Forelimb muscle (tissue), 1 donor: ENCODE measurements around the gene CPSF4. TPM values are rescaled to one million over a fixed set of nuclear protein-coding genes. Genes with fewer than 3 reads are reported as not detected.
A peak's percentile ranks its signal among the peaks of the same experiment; 100 is the strongest.
"Not testable (repeated sequence)": the region's sequence is repeated elsewhere in the genome, so short reads cannot be mapped to it uniquely, and the experiment has no call there.

ENCODE experiments used
- DNase-seq: peaks from one replicate; pipeline ENCODE4 v3.0.0-alpha.2; 2013; ENCODE audit warnings: low read depth
- polyA plus RNA-seq: library from polyadenylated mRNA; unstranded; fragments of 120-200 nt; gene quantifications from one replicate; pipeline ENCODE4 v1.2.1, GENCODE V29; 2013; ENCODE audit not compliant: insufficient read length

CPSF4 gene
- polyA plus RNA-seq, 1 donor = 38.6 TPM

DNA sequence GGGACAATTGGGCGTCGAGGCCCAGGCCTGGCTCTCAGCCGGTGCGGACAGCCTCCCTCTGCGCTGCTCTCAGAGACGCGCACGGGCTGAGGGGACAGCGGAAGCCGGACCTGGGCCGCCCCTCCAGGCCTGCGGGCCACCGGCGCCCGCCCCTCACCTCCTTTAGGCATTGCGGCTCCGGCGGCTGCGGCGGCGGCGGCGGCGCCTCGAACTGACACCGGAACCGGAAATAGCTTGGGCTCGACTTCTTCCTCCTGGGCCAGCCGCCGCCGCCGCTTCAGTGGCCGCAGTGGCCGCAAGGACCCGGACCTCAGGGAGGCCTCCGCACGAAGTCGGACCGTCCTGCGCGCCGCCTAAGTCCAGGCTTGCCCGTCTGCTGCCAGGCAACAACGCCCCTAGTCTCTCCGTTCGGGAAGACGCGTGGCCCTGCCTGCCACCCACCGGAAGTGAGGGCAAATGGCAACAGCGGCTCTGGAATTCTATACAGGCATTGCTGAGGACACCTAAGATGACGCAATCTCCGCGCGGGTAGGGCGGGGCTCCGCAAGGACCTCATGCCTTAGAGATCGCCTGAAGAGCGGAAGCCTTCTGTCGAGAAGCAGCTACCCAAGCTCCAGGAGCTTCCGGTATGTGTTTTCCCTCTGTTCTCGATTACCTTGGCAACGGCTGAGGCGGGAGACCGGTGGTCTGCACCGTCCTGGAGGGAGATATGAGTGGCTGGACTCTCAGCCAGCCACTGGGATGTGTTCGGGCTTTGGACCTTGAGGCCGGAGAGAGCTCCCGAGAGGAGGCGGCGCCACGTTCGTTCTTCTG, 30.2 kb upstream of the CPSF4 start, which contains the start of the genes BUD31 and PDAP1:
Gene BUD31, plus strand, starts transcription at position 591 of the 813 bp plus-strand sequence. CDS start 2,124 bp downstream, outside the sequence.
Gene PDAP1, minus strand, starts transcription at position 219 of the 813 bp plus-strand sequence. Its CDS starts 49 bp downstream, at position 170.
- peak; percentile 82 for DNase-seq

DNA sequence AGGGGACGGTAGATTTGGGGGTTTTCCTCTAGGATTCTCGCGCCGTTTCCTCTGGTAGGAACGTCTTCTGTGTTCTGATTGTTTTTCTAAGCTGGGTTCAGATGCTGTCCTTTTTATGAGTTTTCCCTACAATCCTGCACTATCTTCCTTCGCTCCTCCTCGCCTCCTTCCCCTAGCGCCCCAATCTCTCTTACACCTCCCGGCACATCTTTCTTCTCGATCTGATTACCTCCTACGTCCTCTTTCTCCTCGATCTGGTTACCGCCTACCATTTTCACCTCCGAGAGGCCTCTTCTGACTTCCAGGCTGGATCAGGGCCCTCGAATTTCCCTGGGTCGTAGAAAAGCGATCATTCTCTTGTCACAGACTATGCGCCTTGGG, 29.6 kb upstream of the CPSF4 start:
- no peak for DNase-seq

DNA sequence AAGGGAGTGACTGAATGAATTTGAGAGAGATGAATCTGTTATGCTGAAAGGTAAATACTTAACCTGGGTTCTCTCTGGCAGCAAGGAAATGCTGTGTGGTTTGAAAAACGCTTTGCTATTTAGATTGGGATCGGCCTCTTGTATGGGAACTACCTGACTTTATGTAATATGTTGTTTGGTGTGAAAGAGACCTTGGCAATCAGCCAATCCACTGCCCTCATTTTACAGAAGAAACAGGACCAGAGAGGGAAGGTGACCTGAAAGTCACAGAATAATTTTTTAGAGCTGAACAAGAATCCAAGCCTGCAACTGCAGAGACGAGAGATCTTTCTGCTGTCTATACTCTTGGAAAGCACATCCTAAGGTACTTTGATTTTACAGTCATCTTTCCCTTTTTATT, 28.9 kb upstream of the CPSF4 start:
- no peak for DNase-seq

DNA sequence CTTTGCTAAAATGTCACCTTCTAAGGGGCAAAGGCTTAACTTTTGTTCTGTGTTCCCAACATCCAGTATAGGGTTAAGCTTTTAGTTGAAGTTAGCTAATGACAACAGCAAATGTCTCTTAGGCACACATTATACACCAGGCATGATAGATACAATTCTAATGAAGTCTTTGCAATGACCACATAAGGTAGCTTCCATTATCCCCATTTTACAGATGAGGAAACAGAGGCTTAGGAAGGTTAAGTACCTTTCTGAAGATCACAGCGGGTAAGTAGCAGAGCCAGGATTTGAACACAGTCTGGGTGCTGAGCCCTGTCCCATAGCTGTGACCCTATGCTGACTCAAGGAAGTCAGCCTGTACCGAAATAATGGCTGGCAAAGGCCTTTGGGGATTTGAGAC, 28.1 kb upstream of the CPSF4 start:
- no peak for DNase-seq

DNA sequence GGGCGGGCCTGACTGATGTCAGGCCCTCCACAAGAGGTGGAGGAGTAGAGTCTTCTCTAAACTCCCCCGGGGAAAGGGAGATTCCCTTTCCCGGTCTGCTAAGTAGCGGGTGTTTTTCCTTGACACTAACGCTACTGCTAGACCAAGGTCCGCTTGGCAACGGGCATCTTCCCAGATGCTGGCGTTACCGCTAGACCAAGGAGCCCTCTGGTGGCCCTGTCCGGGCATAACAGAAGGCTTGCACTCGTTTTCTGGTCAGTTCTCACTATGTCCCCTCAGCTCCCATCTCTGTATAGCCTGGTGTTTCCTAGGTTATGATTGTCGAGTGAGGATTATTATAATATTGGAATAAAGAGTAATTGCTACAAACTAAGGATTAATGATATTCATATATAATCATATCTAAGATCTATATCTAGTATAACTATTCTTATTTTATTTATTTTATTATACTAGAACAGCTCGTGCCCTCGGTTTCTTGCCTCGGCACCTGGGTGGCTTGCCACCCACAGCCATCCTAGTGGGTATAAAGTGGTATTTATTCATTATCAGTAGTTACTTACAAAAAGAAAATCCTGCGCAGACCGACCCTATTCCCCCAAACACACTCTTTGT, 23.1 kb upstream of the CPSF4 start:
- not testable (repeated sequence) for DNase-seq

DNA sequence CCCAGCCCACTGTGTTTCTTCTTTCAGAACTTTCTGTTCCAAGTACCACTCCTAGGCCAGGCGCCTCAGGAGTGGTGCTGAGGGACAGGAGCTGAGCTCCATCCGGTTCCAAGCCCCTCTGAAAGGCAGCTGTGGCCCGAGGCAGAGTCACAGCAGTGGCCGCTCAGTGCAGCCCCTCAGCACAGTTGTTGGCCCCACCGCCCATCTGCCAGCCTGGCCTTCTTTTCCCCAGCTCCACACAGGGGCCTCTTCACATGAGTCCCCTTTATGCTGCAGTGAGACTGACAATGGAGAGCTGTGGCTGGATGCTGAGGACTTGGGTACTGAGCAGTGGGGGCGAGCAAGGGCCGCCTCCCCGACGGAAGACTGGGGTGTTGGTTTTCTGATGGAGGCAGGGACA, 20.5 kb upstream of the CPSF4 start:
- no peak for DNase-seq

DNA sequence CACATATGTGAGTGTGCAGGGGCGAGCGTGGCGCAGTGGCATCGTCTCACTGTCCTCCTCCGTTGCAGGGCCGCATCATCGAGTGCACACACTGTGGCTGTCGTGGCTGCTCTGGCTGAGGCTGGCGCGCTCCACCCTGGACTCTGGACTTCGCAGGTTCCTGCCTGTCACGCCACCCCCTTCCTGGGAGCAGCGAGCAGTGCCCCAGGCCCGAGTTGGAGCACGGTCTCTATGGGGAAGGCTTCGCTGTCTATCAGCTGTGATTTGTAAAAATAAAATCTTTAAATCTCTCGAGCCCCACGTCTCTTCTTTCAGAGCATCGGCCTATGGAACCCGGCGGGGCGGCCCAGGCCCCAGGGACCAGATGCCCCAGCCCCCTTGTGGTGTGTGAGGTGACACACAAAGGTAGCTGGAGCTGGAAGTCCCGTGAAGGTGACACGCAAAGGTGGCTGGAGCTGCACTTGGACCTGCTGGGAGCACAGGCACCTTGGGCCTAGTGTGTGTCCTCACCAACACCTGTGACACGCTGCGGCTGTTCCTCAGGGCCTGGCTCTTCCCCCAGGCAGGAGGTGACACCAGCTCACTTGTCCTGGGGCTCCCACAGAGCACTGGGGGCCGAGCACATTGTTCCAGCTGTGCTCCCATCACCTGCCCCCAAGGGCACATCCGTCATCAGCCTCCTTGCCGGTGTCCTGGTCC, 19.3 kb upstream of the CPSF4 start:
- no peak for DNase-seq

DNA sequence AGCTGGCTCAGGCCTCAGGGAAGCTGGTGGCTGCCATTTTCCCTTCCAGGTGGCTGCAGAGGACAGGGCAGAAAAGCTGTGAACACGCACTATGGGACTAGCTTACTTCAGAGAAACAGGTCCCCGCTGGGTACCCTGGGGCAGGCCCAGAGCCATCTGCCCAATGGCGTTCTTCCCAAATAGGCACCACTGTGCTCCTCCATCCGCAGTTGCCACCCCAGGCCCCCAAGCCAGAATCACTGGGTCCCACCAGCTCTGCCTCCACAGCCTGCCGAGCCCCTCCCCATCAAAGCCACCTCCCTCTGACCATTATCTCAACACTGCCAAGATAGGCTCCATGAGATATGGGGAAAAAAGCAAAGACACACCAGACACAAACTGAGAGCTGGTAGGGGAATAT, 18.5 kb upstream of the CPSF4 start:
- no peak for DNase-seq

DNA sequence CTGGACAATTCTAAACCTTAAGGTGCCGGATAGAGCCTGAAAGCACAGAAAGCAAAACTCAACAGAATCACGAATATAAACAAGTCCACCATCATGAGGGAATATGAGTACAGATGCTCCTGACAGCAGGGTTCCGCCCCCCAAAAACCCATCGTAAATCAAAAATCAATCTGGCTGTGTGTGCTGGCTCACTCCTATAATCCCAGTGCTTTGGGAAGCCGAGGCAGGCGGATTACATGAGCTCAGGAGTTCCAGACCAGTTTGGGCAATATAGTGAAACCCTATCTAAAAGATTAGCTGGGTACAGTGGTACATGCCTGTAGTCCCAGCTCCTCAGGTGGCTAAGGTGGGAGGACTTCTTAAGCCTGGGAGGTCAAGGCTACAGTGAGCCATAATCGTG, 17.8 kb upstream of the CPSF4 start:
- no peak for DNase-seq

DNA sequence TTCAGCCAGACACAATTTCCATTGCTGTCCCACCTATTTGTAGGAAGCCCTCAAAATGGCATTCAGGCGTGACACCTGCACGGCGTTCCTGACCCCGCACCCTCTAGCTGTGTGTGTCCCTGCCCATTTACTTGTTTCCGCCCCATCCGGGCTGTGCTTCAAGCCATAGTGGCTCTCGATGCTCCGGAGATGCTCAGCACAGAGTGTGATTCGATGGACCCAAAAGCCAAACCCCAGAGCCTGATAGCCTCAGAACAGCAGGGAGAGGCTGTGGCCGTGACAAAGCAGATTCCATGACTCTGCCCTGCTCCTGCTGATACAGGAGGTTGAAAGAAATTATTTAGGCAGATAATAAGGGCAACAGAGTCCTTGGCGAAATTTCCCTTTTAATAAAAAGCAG, 16.6 kb upstream of the CPSF4 start:
- no peak for DNase-seq

DNA sequence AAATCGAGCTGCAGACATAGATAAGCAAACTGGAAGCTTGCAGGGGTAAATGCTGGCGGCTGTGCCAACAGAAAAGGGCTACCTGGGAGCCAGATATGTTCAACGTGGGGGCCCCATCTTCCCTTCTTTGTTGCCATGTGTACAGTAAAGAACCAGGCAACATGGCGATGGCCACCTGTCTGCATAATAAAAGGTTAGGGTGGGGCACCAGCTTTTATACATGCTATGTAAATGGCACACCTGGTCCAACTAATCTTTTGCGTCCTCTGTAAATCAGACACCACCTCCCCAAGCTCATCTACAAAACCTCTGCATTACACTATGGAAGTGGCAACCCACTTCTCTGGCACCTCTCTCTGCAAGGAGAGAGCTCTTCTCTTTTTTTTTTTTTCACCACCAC, 16.1 kb upstream of the CPSF4 start:
- DNase-seq = no peak

DNA sequence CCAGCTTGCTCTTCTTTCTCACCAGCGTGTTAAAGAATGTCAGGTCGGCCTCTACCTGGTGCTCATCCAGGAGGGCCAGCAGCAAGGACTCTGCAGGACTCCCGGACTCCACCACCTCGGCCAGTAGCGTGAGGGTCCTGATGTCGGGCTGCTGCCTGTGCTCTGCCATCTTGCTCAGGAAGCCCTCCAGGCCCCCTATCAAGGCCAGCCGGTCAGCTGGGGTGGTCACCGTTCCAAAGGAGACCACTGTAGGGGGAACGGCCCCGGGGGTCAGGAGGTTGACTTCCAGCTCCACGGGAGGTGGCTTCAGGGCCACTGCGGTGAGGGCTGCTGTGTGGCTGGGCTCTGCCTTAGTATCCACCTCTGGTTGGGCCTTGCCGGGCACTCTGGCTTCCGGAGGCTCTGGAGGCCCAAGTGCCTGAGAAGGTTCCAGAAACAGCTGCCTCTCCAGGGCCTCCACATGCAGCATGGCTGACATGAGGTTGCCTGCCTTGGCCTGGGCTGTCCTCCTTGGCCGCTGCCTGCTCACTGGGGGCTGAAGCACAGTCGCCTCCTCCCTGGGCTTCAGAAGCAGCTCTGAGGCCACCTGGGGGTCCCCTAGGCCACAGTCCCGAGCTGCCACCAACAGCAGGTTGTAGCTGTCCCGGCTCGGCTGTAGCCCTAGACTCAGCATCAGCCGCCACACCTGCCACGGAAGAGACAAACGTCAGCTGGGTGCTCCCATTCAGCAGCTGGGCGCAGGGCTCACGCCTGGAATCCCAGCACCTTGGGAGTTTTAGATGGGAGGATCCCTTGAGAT, 13.6 kb upstream of the CPSF4 start:
- no peak for DNase-seq

DNA sequence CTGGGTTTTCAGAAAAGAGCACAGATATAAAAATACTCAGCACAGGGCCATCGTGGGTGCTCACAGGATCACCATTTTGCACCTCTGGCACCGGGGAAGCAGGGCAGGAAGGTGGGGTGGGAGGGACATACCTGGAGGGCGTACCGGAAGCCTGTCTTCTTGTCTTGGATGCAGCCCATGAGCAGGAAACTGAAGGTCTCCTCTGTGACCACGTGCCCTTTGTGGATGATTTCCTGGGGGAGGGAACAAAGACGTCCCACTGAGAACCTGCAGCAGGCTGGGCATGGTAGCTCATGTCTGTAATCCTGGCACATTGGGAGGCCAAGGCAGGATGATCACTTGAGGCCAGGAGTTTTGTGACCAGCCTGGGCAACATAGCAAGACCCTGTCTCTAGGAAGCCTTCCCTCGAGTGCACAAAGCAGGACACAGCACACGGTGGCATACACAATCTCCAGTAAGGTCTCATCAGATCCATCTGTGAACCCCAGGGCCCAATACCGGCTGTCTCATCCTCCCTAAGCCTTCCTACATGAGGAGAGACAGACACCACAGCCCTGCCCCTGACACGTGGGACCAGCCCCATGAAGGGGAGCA, 9.7 kb upstream of the CPSF4 start:
- DNase-seq = no peak

DNA sequence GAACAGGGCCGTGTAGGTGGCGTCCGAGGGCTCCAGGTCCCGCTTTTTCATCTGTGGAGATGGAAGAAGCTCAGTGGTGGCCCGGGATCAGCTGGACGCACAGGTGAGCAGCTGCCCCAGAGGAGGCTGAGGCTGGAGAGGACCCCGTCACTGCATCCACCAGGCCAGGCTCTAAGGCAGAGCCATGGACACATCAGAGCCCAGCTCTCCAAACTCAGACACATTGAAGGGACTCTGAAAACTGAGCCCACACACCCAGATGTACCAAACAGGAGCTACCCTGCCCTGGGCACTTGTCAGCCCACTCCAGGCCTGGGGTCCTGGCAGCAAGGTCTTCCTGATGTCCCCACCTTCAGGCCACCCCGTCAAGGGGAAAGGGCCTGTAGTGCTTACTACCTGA, 9.0 kb upstream of the CPSF4 start:
- DNase-seq = no peak

DNA sequence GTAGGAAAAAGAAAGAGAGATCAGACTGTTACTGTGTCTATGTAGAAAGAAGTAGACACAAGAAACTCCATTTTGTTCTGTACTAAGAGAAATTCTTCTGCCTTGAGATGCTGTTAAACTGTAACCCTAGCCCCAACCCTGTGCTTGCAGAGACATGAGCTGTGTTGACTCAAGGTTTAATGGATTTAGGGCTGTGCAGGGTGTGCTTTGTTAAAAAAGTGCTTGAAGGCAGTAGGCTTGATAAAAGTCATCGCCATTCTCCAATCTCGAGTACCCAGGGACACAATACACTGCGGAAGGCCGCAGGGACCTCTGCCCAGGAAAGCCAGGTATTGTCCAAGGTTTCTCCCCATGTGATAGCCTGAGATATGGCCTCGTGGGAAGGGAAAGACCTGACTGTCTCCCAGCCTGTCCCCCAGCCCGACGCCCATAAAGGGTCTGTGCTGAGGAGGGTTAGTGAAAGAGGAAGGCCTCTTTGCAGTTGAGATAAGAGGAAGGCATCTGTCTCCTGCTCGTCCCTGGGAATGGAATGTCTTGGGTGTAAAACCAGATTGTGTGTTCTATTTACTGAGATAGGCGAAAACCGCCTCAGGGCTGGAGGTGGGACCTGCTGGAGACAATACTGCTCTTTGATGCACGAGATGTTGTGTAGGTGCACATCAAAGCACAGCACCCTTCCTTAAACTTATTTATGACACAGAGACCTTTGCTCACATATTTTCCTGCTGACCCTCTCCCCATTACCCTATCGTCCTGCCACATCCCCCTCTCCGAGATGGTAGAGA, 6.8 kb upstream of the CPSF4 start:
- DNase-seq = not testable (repeated sequence)

DNA sequence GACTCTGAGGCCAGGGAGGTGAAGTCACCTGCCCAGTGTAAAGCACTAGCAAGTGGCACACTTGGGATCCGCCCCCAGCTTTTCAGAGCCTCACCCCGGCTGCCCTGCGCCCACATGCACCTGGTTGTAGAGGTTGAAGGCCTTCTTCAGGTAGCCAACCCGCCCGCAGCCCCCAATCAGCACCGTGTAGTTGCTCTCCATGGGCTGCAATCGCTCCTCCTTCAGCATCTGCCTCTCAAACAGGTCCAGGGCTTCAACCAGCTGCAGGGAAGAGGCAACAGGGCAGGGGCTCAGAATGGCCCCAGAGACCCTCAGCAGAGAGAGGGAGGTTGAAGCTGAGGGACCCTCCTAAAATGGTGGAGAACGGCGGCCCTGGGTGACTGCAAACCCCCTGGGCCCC, 5.6 kb upstream of the CPSF4 start:
- DNase-seq = no peak

DNA sequence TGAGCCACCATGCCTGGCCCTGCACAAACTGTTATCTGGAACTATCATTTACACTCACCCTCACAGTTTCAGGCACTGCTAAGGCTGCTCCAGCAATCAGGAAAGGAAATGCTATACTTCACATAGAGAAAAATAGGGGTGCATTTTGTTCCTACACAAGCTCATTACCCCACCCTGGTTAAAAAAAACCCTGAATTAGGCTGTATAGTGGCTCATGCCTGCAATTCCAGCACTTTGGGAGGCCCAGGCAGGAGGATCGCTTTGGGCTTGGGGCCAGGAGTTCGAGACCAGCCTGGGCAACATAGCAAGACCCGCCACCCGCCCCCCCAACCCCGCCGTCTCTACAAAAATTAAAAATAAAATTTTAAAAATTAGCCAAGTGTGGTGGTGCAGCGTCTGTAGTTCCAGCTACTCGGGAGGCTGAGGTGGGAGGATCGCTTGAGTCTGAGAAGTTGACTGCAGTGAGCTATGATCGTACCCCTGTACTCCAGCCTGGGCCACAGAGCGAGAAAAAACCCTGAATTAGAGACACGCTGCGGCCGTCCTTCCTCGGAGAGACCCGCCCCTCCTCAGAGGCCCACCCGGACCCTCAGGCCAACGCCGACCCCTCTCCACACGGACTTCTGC, 684 bp upstream of the CPSF4 start:
- no peak for DNase-seq

DNA sequence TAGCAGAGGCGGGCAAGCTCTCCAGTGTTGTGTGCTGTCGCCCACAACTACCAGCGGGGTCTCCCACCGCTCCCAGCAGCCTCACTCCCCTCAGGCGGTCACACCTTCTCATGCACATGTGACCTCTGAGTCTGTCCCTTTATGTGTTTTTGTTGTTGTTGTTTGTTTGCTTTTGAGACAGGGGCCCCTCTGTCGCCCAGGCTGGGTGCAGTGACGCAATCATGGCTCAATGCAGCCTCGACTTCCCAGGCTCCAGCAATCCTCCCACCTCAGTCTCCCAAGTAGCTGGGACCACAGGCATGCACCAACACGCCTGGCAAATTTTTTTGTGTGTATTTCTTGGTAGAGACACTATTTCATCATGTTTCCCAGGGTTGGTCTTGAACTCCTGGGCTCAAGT, 1.5 kb downstream of the CPSF4 start:
- DNase-seq = no peak

DNA sequence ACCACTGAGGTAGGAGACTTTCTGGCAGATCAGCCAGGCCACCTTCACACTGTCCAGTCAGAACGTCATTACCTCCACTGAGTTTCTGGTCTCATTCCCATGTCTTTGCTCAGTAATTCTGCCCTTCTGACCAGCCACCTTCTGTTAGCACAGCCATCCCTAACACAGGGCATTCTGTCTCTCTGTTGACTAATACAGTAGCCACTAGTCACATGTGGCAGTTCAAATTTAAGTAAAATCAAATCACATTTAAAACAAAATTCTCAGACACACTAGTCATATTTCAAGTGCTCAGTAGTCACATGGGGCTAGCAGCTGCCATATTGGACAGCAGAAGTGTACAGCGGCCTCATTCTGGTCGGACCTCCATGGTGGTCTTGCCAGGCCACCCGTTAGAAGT, 7.4 kb downstream of the CPSF4 start:
- no peak for DNase-seq

DNA sequence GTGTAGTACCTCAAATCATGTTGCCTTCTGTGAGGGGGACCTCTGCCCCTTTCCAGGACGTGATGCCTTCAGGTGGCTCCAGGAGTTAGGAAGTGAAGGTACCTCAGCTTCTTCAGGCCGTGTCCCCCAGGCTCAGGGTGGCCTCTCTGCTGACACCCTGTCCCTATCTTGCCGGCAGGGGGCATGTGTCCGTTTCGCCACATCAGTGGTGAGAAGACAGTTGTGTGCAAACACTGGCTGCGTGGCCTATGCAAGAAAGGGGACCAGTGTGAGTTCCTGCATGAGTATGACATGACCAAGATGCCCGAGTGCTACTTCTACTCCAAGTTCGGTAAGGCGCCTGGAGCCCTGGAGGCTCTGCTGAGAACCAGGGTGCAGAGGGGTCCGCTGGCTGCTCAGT, 9.2 kb downstream of the CPSF4 start:
- DNase-seq = no peak
